GF-D8 (cell line): ENCODE measurements around the gene ATP5F1E.
"Not testable (repeated sequence)": the region's sequence is repeated elsewhere in the genome, so short reads cannot be mapped to it uniquely, and the experiment has no call there.

Experiments used
- DNase-seq: peaks from one replicate; lab custom pipeline; 2025; lab: John Stamatoyannopoulos, UW

Gene ATP5F1E

DNA sequence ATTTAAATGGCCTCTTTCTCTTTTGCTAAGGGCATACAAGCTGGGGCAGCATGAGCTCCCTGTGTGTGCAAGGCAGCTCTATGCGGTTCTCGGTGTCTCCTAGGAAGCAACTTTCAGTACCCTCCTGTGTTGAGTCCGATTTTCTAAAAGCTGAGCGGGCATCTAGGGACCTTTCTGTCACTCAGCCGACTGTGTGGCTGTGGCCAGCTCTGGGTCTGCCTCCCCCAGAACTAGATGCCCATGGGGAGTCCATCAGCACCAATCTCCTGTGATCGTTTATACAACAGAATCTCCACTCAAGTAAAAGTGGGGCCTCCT lies 43.6 kb downstream of the ATP5F1E start:
- DNase-seq, result no peak

DNA sequence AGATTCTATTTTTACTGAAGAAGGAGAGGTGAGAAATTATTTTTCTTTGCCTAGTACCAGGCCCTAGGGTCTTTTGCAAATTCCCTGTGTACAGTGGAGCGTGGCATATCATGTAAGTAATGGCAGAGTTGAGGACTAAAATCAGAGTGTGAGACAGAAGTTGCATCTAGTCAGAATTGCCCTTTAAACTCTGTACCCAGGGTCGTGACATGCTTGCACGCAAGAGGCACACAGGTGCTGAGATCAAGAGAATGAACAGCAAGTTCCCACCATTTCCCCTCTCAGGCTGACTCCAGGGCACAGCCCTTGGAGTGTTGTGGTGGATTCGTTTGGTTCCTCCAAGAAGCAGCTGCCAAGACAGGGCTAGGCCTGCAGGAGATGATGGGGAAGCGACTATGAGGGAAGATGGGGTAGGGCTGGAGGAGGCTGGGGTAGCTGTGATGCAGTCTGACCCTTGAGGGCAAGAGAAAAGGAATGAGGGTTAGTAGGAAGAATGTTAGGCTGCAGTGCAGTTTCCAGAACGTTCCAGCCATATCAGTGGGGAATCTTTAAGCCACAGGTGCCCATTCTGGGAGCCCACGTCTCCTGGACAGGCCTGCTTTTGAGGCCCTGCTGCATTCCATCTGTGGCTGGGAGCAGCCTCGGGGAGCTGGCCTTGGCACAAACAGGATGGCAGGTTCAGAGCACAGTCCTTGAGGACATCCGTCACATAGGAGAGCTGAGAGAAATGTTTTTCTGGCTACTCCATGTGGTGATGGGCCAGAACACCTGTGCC lies 44.2 kb downstream of the ATP5F1E start:
- no peak for DNase-seq

DNA sequence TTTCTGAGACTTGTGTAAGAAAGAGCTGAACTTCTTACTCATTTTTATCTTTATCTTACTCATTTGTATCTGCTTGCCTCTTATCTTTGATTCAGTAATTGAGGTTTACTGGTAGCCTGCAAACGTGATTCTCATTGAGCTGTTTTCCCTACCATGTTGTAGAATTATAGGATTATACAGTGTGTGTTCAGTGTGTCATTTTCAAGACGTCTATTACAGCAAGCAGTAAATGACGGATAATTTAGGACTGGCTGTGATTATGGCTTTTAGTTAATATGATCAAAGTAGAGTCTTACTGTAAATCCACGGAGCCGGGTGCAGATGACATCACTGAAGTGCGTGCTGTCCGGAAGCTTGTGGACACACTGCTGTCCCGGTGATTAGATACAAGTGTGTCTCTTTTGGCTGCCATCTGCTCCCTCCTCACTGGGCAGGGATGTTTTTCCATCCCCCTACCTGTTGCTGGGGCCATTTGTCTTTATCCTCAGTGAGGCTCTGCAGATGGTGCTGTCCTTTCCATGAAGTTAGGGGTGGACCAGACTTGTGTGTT lies 45.1 kb downstream of the ATP5F1E start:
- no peak for DNase-seq

DNA sequence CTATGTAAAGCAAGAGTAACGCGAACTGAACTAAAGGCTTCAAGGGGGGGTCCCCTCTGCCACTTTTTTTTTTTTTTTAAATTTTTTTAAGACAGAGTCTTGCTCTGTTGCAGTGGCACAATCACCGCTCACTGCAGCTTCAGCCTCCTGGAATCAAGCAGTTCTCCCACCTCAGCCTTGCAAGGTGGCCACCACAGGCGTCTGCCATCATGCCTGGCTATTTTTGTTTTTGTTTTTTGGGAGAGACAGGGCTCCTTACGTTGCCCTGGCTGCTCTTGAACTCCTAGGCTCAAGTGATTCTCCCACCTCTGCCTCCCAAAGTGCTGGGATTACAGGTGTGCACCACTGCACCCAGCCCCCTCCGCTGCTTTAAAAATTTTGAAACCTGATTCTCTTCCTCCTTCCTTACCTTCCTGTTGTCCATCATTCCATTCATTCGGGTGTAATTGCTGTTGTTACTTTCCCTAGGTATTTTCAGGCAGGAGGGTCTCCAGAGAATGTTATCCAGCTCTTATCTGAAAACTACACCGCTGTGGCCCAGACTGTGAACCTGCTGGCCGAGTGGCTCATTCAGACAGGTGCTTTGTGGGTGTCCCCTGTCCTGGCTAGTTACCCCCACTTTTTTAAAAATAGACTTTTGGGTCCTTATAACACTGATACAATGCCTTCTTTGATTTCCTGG lies 45.7 kb downstream of the ATP5F1E start:
- no peak for DNase-seq

DNA sequence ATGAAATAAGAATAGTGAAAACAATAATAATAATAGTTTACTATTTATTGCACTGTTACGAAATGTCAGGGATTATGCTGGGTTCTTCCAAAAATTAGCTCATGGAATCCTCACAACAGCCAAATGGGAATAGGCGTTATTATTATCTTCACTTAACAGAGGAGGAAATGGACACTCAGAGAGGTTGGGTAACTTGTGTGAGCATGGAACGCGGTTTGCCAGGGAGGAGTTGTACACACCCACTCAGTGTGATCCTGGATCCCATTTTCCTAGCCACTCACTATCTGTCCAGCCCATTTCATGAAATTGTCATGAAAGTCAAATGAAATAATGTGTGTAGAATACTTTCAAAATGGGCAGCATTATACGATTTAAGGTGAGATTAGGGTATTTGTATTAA lies 46.5 kb downstream of the ATP5F1E start:
- no peak for DNase-seq

DNA sequence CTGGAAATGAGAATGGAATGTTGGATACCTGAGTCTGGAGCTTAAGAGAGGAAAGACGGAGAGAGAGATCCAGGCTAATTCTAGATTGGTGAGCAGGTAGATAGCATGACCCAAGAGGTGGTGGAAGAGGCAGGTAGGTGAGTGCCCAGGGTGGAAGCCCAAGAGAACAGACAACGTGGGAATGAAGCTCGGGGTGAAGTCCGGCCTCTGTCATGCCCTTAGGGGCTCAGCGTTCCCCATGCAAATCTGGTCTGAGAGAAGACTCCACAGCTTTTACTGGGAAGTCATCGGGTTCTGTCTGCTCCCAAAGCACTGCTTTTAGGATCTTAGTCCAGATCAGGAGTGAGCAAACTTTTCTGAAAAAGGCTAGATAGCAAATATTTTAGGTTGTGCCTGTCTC lies 47.4 kb downstream of the ATP5F1E start:
- DNase-seq, result no peak

DNA sequence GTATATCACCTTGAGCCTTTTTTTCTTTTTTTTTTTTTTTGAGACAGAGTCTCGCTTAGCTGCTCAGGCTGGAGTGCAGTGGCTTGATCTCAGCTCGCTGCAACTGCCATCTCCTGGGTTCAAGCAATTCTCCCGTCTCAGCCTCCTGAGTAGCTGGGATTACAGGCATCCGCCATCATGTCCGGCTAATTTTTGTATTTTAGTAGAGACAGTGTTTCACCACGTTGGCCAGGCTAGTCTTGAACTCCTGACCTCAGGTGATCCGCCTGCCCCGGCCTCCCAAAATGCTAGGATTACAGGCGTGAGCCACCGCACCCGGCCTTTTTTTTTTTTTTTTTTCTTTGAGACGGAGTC lies 49.0 kb downstream of the ATP5F1E start:
- not testable (repeated sequence) for DNase-seq

DNA sequence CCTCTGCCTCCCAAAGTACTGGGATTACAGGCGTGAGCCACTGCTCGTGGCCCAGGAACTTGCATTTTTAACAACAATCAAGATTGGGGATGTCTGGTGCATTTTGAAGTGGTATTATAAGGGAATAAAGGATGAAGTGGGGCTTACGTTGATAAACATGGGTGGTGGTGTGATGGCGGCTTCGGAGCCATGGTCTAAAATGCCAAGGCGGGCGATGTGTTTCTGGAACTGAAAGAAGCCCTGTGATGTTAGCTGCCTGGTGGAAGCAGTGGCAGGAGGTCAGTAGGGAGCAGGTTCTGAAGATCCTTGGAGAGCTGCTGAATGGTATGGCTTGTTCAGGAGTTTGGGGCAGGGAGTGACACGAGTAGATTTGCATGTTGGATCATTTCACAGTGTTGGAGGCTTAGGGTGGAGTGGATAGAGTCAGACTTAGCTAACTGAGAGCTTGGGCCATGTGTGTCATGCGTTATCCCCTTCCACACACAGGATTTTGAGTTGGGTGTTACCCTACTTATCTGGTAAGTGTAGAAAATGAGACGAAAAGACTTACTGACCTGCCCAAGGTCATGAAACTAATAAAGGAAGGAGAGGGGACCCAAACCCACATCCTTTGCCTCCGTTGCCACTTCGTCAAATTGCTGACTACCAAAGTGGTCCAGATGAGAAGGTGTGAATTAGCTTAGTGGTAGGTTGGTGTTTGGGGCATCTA lies 49.6 kb downstream of the ATP5F1E start:
- no peak for DNase-seq

DNA sequence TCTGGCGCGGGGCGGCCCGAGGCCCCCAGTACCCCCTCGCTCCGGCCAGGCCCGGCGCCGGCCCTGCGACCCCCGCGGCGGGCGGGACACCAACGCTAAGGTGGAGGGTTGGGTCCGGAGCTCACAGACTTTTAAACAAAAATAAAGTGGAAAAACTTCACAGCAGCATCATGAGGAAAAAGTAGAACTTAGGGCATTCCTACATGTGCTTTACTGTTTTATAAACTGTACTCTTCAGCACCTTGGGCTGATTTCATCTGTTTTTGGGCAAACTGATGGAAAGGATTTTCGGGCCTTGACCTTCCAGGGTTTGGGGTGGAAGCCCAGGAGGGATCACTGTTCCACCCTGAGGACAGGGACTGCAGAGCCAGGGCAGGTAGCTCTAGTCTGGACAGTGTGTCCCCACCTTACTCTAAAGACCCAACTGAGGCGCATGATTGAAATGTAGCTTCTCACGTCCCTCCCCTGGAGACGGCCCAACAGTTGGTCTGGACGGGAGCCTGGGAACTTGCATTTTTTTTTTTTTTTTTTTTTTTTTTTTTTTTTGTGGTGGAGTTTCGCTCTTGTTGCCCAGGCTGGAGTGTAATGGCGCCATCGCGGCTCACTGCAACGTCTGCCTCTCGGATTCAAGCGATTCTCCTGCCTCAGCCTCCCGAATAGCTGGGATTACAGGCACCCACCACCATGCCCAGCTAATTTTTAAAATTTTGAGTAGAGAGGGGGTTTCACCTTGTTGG lies 50.3 kb downstream of the ATP5F1E start:
- no peak for DNase-seq

DNA sequence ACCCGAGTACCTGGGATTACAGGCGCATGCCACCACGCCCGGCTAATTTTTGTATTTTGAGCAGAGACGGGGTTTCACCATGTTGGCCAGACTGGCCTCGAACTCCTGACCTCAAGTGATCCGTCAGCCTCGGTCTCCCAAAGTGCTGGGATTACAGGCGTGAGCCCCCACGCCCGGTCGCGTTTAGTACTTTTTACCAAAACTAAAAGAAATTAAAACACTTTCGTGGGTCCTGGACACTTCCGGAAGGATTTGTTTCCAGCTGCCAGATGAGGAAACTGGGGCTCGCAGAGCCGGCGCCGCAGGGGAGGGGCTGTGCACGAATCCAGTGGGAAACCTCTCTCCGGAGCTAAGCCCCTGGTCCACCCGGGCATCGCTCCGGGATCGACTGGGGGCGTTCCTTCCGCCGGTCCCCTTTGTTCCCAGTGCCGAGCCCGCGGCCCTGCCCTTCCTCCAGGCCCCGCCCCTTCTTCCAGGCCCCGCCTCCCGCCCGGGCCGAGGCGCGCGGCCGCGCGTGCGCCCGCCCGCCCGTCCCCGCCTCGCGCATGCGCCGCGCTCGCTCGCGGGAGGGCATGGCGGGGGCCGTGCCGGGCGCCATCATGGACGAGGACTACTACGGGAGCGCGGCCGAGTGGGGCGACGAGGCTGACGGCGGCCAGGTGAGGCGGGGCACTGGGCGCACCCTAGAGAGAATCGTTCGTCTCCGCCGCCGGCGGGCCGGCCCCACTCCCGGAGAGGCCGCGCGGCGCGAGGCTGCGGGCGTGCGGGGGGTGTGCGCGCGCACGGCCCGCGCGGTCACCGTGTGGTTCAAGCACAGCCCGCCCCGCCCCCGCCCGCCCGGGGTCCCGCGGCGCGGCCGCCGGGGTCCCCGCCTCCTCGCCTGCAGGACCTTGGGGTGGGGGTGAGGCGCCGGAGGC lies 51.2 kb downstream of the ATP5F1E start, which contains the start of gene NELFCD:
Gene NELFCD (plus strand): TSS at position 546 of the 917 bp plus-strand sequence. CDS start 54 bp downstream, at position 600.
- peak; percentile 28 for DNase-seq

DNA sequence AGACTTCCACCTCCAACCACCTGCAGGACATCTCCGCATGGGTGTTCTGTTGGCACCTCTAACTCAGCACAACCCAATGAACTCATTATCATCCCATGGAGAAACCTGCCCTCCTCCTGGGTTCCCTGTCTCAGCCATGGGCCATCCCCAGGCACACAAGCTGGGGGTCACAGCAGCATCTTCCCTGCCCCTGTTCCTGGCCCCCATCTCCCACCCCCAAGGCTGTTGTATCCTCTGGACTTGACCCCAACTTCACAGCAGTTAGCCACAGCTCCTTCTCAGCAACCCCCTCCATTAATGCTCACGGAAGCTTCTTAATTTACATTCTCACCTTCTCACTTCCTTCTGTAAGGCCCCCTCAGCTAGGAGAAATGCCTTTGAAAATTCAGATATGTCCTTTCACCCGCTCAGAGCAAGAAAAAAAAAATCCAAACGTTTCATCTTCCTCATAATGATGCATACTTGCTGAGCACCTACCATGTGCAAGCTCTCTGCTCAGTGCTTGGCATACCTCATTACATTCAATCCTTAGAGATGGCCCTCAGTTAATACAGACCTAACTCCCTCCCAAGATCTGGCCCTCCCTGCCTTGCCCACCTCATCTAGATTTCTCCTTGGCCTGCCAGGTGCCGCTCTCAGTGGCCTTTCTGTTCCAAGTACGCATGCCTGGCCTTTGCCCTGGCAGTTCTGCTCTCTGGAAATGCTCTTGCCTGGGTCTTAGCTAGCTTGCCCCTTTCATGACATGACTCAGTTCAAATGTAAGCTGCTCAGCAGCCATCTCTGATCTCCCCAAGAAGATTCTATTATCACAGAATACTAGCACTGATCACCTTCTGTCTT lies 53.6 kb downstream of the ATP5F1E start:
- DNase-seq, result no peak

DNA sequence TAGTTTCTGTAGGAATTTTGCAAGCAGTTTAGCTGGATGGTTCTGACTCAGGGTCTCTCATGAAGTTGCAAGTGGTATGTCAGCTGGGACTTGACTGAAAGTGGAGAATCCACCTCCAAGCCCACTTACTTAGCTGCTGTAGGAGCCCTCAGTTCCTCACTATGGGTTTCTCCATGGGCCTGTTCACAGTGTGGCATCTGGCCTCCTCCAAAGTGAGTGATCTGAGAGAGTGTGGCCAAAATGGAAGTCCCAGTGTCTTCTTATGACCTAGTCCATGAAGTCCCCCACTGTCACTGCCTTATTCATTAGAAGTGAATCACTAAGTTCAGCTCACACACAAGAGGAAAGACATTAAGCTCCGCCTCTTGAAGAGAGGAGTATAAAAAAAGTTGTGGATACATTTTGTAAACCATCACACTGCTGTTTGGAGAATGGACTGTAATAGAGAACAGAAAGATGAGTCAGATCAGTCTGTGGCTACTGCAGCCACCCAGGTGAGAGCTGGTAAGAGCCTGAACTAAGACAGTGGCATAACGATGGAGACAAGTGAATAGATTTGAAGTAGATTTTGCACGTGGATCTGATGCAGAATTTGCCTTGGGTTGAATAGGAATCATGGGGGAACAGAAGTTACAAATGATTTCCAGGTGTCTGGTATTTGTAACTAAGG lies 55.9 kb downstream of the ATP5F1E start:
- no peak for DNase-seq
